HG03354 (cell line): ENCODE data around the gene ATP1A3.
"Not testable (repeated sequence)": the region's sequence is repeated elsewhere in the genome, so short reads cannot be mapped to it uniquely, and the experiment has no call there.

Experiments
- ATAC-seq: cut with Tn5 transposase; IDR thresholded peaks from one replicate; pipeline ENCODE4 v1.9.1; 2021; ENCODE audit warnings: mild to moderate bottlenecking; ENCODE audit not compliant: unreplicated experiment, poor library complexity, severe bottlenecking

Gene ATP1A3

GRCh38 chr19:42017040-42017439 lies 23.0 kb upstream of the ATP1A3 start:
- ATAC-seq, result no peak

GRCh38 chr19:42012747-42013146 lies 18.7 kb upstream of the ATP1A3 start:
- not testable (repeated sequence) for ATAC-seq

- ATAC-seq, result no peak
These were observed 16.5 kb upstream of the ATP1A3 start for GRCh38 chr19:42010245-42011126.

GRCh38 chr19:42006569-42006968 lies 12.5 kb upstream of the ATP1A3 start:
- no peak for ATAC-seq

- no peak for ATAC-seq
These were observed 11.5 kb upstream of the ATP1A3 start for GRCh38 chr19:42005504-42005903.

- ATAC-seq, result no peak
These were observed 9.7 kb upstream of the ATP1A3 start for GRCh38 chr19:42003506-42004294.

GRCh38 chr19:41999878-42000208 lies 5.8 kb upstream of the ATP1A3 start:
- no peak for ATAC-seq

GRCh38 chr19:41999071-41999877 lies 5.2 kb upstream of the ATP1A3 start:
- ATAC-seq, result no peak

GRCh38 chr19:41998246-41999020 lies 4.4 kb upstream of the ATP1A3 start:
- no peak for ATAC-seq

GRCh38 chr19:41997851-41998229 lies 3.8 kb upstream of the ATP1A3 start:
- no peak for ATAC-seq

- no peak for ATAC-seq
These were observed 3.3 kb upstream of the ATP1A3 start for GRCh38 chr19:41997121-41997850.

- no peak for ATAC-seq
These were observed 2.1 kb upstream of the ATP1A3 start for GRCh38 chr19:41995959-41996797.

- ATAC-seq, result no peak
These were observed 1.2 kb upstream of the ATP1A3 start for GRCh38 chr19:41994994-41995958.

GRCh38 chr19:41994521-41994971 lies 516 bp upstream of the ATP1A3 start:
- ATAC-seq, result no peak

GRCh38 chr19:41991925-41992569 lies 2.0 kb downstream of the ATP1A3 start:
- not testable (repeated sequence) for ATAC-seq

- ATAC-seq, result no peak
These were observed 3.0 kb downstream of the ATP1A3 start for GRCh38 chr19:41991025-41991424.
